NCI-H82 (cell line): ENCODE data around the gene CTTNBP2NL.
"Not testable (repeated sequence)": the region's sequence is repeated elsewhere in the genome, so short reads cannot be mapped to it uniquely, and the experiment has no call there.

Experiments
- DNase-seq: peaks from one replicate; lab custom pipeline; 2025; lab: John Stamatoyannopoulos, UW

The CTTNBP2NL gene

DNA sequence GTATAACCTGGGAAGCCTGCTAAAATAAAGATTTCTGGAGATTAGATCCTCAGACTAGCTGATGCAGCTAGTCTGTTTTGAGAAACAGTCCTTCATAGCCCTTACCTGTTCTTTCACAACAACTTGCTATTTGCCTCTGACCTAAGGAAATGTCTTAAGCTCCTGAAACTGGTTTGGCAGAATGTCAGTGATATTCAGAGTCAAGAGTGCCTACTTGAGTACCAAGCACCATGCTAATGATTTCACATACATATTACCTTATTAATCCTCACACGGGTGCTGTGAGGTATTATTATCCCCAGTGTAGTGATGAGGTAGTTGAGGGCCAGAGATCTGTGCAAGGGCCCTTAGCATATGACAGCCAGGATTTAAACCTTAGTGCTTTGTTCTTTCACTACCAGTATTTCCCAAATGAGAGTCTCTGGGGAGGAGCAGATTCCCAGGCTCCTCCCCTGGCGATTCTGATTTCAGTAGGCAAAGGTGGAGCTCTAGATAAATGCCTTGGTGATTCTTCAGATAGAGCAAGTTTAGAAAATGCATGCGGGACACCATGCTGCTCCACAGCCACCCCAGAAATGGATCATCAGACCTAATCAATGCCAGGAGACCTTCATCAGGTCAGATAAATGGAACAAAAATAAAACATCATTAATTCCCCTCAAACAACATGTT, 65.3 kb downstream of the CTTNBP2NL start:
- no peak for DNase-seq

DNA sequence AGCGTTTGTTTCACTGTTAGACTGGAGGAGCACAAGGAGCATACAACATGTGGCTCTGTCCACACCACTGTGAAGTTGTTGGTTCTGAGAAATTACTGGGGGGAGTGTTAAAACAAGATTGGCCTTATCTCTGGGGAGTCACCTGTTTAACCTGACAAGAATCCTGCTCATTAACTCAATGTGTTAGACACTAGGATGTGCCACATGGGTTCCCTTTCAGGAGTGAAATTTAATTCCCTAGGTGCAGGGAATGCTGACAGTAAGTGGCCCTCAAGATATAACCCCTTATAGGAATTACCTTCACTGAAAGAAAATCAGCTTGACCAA, 66.9 kb downstream of the CTTNBP2NL start:
- DNase-seq, result no peak

DNA sequence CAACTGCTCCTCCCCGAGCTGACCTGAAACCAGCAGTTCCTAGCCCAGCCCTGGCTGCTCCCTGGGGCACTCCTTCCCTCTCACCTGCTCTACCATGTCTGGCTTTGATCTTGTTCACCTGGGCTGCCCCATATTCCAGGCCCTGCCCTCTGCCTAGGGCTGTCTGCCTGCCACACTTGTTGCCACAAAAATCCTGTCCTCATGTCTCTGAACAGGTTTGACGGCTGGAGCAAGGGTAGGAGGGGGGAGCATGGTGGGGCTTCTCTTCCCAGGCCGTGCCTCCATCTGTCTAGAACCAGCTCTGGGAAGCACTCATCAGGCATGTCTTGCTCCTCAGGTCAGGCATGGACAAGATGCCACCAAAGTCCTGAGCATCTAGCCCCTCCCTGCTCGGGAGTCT, 68.5 kb downstream of the CTTNBP2NL start:
- no peak for DNase-seq

DNA sequence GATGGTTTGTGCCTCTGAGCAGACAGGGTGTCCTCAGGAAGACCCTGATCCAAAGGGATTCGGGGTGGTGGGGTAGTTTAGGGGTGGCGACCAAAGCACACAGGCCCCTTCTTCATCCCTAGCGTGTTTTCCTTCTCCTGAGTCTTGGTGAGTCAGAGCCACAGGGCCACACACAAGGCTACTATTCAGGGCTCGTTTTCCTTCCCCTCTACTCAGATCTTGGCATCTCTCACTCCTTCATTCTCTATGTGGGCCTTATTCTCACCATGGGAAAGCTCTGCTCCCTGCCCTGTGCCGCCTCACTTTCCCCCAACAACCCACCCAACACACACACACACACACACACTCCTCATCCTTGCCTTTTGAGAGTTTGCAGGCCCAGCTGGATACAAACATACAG, 69.1 kb downstream of the CTTNBP2NL start:
- DNase-seq, result no peak

DNA sequence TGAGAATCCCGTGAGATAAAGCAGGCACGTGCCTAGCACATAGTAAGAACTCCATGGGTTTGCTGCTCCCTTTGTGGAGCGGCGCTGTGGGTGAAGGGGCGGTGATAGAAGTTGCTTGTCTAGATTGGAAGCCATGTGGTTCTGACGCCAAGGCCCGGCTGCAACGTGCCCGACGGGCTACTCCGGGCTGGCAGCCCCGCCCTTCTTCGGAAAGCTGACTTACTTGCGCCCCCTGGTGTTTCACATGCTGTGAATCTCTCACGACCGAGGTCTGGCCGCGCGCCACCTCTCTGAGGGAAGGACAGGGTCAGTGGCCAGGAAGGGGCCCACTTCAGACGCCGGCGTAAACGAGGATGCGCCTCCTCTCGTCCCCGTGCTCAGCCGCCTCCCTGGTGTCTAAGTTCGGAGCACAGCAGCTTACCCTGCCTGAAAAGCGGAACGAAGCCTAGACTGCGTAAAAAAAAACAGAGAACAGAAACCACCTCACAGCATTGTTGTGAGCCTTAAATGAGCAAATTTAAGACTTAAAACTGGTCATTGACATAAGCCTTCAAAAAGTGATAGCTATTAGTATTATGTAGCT, 70.2 kb downstream of the CTTNBP2NL start:
- peak; percentile 93 for DNase-seq

DNA sequence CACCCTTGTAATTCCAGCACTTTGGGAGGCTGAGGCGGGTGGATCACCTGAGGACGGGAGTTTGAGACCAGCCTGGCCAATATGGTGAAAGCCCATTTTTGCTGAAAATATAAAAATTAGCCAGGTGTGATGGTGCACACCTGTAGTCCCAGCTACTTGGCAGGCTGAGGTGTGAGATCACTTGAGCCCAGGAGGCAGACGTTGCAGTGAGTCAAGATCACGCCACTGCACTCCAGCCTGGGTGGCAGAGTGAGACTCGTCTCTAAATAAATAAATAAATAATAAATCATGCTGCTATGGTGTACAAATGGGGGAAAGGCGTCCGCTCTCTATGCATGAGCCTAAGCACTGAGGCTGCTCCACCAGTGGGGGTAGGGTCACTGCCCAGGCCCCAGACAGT, 74.3 kb downstream of the CTTNBP2NL start:
- DNase-seq, result not testable (repeated sequence)

DNA sequence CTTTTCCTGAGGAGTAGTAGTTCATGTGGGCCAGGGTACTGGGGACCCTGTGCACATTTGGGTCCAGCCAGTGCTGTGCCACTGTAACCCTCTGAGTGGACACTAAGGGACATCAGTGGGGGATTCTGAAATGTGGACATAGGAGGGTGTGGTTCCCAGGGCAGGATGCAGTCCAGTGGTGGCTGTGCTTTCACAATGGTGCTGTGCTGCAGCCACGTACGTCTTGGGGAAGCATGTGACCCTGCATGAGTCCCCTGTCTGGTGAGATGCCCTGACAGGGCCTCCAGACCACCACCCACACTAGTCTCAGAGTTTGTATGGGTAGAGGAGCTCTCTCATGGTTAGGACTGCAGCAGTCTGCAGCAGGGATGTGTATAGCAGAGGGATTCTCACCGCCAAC, 75.0 kb downstream of the CTTNBP2NL start:
- no peak for DNase-seq

DNA sequence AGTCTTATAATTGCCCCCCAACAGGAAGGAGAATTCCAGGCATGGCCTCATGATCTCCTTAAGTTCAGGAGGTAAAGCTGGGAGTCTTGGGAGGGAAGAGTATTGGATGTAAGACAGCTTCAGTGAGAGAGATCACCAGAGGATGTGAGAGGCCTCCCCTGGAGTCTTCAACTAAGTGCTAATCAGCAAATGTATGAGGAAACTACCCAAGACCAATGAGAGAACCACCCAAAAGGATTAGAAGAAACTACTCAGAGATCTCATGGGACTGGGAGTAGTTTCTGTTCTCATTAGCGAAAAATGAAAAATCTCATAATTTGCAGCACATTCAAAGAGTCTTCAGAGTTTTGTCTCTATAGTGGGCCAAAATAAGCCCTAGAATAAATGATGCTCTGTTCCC, 76.1 kb downstream of the CTTNBP2NL start:
- no peak for DNase-seq

DNA sequence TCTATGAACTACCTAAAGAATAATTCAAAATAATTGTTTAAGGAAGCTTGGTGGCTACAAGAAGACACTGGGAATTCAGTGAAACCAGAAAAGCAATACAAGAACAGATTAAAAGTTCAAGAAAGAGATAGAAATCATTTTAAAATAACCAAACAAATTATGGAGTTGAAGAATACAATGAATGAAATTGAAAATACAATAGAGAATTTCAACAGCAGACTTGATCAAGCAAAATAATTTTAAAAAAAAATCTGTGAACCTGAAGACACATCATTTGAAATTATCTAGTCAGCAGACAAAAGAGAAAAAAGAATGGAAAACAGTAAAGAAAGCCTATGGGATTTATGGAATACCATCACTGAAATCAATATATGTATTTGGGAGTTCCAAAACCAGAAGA, 81.5 kb downstream of the CTTNBP2NL start:
- no peak for DNase-seq

DNA sequence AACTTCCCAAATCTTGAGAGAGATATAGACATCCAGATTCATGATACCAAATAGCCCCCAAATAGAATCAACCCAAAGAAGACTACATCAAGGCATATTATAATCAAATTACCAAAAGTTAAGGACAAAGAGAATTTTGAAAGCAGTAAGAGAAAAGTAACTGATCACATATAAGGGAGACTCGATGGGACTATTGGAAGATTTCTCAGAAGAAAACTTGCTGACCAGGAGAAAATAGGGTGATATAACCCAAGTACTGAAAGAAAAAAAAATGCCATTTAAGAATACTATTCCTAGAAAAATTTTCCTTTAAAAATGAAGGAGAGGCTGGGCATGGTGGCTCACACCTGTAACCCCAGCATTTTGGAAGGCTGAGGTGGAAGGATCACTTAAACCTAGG, 82.3 kb downstream of the CTTNBP2NL start:
- DNase-seq, result no peak

DNA sequence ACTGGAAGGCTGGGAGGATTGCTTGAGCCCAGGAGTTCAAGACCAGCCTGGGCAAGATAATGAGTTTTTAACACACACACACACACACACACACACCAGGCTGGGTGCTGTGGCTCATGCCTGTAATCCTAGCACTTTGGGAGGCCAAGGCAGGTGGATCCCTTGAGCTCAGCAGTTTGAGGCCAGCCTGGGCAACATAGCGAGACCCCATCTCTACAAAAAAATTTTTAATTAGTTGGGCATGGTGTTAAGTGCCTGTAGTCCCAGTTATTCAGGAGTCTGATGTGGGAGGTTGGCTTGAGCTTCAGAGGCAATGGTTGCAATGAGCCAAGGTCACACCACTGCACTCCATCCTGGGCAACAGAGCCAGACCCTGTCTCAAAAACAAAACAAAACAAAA, 90.0 kb downstream of the CTTNBP2NL start:
- DNase-seq, result not testable (repeated sequence)

DNA sequence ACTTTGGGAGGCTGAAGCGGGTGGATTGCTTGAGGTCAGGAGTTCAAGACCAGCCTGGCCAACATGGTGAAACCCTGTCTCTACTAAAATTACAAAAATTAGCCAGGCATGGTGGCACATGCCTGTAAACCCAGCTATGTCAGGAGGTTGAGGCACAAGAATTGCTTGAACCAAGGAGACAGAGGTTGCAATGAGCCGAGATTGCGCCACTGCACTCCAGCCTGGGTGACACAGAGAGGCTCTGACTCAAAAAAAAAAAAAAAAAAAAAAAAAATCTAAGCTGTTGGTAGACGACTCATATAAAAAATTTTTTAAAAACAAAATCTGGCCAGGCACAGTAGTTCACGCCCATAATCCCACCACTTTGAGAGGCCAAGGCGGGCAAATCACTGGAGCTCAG, 91.7 kb downstream of the CTTNBP2NL start:
- DNase-seq, result not testable (repeated sequence)

DNA sequence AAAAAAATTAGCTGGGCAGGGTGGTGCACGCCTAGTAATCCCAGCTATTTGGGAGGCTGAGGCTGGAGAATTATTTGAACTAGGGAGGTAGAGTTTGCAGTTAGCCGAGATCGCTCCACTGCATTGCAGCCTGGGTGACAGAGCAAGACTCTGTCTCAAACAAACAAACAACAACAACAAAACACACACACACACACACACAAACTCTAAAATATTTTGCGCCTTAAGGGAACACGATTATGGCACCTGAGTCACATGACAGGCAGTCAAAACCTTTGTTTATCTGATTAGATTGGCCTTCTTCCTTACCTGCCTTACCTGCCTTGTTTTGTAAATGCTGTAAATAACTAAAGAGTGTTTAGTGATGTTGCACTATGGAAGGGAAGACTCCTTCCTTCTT, 92.1 kb downstream of the CTTNBP2NL start:
- no peak for DNase-seq

DNA sequence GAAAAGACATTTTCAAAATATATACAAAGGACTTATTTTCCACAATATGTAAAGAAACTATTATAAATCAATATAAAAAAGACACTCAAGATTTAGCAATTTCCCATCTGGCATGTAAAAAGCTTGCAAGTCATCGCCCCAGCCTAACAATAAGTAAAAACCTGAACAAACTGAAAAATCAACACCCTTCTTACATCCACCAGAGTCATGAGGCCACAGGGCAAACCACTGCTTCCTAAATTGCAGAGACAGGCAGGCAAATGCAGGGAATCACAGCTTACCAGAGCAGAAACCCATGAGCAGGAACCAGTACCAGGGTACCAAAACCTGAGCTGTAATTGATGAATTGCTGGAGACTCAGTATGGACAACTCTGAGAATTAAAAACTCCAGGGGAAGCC, 96.1 kb downstream of the CTTNBP2NL start:
- no peak for DNase-seq

DNA sequence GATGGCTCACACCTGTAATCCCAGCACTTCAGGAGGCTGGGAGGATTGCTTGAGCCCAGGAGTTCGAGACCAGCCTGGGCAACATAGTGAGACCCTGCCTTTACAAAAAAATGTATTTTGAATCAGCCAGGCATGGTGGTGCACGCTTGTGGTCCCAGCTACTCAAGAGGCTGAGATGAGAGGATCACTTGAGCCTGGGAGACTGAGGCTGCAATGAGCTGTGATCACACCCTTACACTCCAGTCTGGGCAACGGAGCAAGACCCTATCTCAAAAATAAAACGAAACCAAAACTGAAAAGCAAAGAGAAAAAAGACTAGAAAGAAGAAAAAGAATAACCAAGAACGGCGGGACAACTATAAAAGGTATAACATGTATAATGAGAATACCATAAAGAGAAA, 97.3 kb downstream of the CTTNBP2NL start:
- DNase-seq, result no peak

DNA sequence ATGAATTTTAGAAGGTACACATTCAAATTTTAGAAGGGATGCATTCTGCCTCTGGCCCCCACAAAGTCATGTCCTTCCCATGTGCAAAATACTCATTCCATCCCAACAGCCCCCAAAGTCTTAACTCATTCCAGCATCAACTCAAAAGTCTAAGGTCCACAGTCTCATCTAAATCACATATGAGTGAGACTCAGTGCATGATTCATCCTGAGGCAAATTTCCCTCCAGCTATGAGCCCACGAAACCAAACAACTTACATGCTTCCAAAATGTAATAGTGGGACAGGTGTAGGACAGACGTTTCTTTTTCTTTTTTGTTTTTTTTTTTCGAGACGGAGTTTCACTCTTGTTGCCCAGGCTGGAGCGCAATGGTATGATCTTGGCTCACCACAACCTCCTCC, 100.3 kb downstream of the CTTNBP2NL start:
- DNase-seq, result no peak

DNA sequence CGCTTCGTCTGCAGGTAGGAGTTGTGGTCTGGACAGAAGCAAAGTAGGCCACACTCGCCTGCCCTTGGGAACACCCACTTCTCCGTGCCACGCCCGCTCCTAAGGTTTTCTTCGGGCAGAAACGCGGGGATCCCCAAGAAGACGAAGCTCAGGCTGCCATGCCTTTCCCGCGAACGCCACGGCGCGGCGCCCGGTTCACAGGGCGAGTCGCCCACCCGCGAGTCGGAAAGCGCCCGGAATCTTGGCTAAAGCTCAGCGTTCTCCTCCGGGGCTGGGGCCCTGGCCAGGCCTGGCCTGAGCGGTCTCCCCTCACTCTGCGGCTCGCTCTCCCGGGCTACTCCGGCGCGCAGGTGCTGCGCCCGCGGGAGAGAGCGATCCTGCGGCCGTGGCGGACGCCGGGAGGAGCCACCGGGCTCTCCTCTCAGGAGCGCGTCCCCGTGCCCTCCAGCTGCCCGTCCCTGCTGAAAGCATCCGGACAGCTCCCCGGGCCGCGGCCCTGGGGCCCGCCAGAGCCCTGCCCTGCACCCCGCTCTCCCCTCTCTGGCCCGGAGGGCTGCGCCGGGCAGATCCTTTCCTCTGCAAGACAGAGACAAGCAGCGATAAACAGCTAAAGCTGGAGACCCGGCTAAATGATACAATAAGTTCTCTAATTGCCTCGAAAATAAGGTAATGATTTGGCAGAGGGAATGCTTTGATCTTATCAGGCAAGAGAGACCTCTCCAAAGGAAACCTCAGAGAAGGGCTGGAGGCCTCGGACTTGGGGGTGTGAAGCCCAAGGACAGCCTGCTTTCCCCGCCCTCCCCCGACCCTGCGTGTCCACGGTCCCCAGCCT, 106.0 kb downstream of the CTTNBP2NL start:
- DNase-seq, result peak; percentile 75

DNA sequence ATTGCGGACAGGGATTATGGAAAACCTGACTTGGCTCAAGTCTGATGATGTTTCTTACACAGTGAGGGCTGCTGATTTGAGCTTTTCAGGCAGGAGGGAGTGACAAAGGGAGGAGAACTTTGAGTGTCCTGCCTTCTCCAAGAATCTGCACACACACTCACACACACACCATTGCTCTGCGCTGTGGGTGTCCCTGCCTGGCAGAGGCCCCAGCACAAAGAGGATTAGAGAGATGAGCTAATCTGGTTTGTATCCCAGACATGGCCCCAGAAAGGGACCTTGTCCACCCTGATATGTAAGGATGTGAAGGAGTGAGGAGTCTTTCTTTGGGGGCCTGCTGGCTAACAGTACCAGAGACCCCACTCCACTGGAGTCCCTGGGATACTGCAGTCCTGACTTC, 106.8 kb downstream of the CTTNBP2NL start:
- peak; percentile 93 for DNase-seq

DNA sequence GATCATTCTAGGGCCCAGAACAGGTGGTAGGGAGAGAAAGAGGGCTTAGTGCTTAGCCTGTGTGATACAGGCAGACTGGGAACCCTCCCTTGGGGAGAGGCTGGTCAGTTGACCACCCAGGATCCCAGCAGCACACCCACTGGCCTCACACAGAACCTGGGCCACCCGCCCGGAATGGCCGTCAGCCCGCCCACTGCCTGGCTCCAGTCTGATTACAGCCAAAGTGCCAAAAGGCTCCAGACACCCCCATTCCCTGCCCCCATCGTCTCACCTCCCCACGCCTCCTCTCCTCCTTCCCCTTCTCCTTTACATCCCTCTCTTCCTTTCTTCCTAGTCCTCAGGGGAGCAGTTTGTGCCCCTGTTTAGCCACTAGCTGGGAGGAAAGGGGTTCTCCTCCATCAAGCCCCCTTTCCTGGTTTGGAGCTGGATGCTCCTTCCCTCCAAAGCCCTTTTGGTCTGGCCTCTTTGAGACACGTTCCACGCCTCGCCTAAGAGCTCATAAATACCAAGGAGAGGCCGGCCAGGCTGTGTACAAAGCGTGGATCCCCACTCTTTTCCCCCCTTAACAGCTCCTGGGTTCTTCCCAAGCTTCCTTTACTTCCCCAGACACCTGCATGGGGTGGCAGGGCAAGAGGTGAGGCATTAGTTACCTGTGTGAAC, 108.1 kb downstream of the CTTNBP2NL start:
- no peak for DNase-seq

DNA sequence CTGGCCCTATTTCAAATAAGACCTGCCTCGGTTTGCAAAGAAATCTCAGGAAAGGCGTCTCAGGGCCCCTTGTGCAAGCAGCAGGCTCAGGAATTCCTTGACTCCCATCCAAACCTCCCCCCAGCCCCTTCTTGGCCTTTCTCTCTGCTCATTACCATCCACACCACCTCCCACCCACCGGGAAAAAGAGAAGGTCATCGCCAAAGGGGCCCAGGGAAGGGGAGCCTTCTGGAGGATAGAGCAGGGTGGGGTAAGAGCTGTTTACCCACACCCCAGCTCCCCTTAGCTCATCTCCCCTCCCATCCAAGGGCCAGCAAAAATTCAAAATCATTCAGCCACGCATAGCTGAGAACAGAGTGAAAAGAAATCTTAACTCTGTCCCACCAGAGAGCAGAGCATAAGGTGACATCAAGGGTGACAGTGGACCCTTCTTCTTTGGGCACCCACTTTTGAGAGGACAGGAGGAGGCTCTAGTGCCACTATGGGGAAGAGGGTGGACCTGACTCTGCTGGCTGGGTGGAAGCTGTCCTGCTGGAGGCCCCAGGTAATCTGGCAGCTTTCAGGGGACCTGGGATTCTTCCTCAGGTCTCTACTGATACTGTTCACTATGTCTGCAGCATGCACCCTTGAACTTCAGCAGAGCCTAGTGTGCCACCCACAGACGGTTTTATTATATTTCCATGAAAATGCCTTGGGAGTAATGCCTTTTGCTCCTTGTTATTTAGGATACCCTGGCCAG, 108.8 kb downstream of the CTTNBP2NL start:
- no peak for DNase-seq

DNA sequence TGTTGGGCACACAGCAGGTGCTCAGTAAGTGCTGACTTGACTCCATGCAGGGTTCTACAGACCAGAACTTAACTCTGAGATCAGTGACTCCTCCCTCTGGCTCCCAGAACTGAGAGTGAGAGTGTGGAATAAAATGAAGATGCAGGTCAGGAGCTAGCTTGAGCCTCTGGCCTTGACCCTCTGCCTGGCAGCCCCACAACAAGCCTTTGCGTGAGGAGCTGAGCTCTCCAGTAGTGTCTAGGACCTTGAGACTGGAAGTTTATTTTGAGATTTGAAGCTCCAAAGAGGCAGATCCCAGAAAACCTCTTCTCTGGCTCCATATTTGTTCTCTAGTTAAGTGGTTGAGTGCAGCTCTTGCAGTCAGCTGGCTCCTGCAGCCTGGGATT, 109.4 kb downstream of the CTTNBP2NL start:
- DNase-seq, result no peak

DNA sequence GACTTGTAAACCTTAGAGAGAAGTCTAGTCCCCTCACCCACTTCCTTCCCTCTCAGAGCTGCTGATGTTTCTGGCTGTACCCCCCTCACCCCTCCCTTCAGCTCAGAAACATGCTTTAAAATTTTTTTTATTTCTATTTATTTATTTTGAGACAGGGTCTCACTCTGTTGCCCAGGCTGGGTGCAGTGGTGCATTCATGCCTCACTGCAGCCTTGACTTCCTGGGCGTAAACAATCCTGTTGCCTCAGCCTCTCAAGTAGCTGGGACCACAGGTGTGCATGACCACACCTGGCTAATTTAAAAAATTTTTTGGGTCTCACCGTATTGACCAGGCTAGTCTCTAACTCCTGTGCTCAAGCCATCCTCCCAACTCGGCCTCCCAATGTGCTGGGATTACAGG, 109.9 kb downstream of the CTTNBP2NL start:
- DNase-seq, result no peak
